IPS-15b (cell line): ENCODE data around the gene RHOV.

Source experiments
- H3K27me3 ChIP-seq: one replicate; pipeline ENCODE4 v1.6.1; 2013; ENCODE audit warnings: low read length; ENCODE audit not compliant: control insufficient read depth, insufficient read depth
- H3K36me3 ChIP-seq: one replicate; pipeline ENCODE4 v1.6.1; 2013; ENCODE audit warnings: low read length; ENCODE audit not compliant: control insufficient read depth, insufficient read depth
- H3K4me1 ChIP-seq: one replicate; pipeline ENCODE4 v1.6.1; 2013; ENCODE audit warnings: mild to moderate bottlenecking, low read length; ENCODE audit not compliant: control insufficient read depth, insufficient read depth
- H3K4me3 ChIP-seq: one replicate; pipeline ENCODE4 v1.5.1; 2013; ENCODE audit warnings: low read depth, low read length
- H3K9ac ChIP-seq: one replicate; pipeline ENCODE4 v1.6.1; 2013; ENCODE audit warnings: low read depth, mild to moderate bottlenecking, low read length
- H3K9me3 ChIP-seq: one replicate; pipeline ENCODE4 v1.6.1; 2013; ENCODE audit warnings: mild to moderate bottlenecking, low read length; ENCODE audit not compliant: control insufficient read depth, insufficient read depth

Gene RHOV

DNA sequence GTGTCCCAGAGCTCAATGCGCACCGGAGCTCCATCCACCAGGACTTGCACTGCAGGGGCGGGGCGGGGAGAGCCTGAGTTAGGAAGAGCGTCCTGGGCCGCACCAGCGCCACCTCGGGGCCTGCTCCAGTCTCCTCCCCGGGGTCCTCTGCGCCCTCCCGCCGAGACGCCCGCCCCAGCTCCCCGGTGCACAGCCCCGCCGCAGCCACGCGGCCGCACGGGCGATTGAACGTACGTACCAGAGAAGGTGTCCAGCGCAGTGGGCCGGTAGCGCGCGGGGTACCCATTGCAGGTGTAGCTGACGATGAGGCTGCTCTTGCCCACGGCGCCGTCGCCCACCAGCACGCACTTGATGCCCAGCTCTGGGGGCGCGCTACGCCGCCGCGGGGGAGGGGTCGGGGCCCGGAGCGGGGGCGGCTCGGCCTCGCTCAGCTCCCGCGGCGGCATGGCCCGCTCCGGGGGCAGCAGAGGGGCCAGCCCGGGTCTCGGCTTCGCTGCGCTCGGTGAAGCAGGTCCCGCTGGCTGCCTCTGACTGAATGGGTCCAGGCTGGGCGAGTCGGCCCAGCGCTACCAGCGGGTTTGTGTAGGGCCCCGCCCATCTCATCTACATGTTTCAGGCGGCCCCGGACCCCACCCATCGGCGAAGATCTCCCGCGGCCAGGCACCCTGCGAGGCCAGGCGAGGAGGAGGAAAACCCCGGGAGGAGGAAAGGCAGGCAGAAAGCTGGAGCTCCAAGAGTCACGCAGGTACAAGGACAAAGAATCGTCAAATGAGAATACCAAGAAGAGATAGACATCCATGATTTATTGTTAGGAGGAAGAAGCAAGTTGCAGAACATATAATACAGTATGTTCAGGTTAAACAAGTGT, at the start of gene RHOV:
Gene RHOV, minus strand, starts transcription at position 541 of the 868 bp plus-strand sequence. Its CDS starts 95 bp downstream, at position 446.
- Histone ChIP-seq H3K9me3 (no peaks in the 10 kb centered on the region), H3K4me3 (peak within 1 kb of the TSS; percentile 67), H3K9ac (no peak within 1 kb of the TSS), H3K27me3 (no peaks in the 10 kb centered on the region), H3K36me3 (no peaks in the 10 kb centered on the region), H3K4me1 (peaks cover 23% of the 10 kb centered on the region)

DNA sequence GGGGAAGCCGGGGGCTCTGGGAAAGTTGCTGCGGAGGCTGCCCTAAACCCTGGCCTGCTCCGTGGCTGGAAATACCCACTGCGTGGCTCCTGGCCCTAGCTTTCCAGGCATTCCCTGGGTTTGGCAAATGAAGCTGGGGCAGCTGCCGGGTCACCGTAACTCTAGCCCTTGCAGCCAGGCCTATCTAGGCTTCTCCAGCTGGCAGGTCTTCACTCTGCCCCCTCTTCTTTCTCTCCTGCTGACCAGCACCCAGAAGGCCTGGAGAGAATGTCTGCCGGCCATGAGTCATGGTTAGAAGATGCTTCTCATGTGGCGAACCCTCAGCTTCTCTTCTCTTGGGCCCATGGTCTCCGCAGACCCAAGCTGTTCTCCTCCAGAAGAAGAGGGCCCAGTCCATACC, 49.5 kb upstream of the RHOV start:
- Histone ChIP-seq H3K4me1 (peaks cover 4% of the 10 kb centered on the region), H3K27me3 (peaks cover 77% of the 10 kb centered on the region), H3K4me3 (no peak overlapping the region), H3K9ac (no peak overlapping the region), H3K9me3 (no peaks in the 10 kb centered on the region), H3K36me3 (no peaks in the 10 kb centered on the region)

- no peak overlapping the region for H3K9ac ChIP-seq
- no peak overlapping the region for H3K4me3 ChIP-seq
- H3K36me3 ChIP-seq = no peaks in the 10 kb centered on the region
- peaks cover 4% of the 10 kb centered on the region for H3K4me1 ChIP-seq
- peaks cover 73% of the 10 kb centered on the region for H3K27me3 ChIP-seq
- H3K9me3 ChIP-seq = no peaks in the 10 kb centered on the region
Measured at GRCh38 chr15:40922608-40923005, 48.6 kb upstream of the RHOV start.

- Histone ChIP-seq H3K9me3 (no peaks in the 10 kb centered on the region), H3K27me3 (peaks cover 71% of the 10 kb centered on the region), H3K4me3 (no peak overlapping the region), H3K36me3 (no peaks in the 10 kb centered on the region), H3K4me1 (peaks cover 1% of the 10 kb centered on the region), H3K9ac (no peak overlapping the region)
Measured at GRCh38 chr15:40921949-40922607, 48.0 kb upstream of the RHOV start.

- H3K36me3 ChIP-seq = no peaks in the 10 kb centered on the region
- no peak overlapping the region for H3K4me3 ChIP-seq
- H3K9ac ChIP-seq = no peak overlapping the region
- H3K27me3 ChIP-seq = peaks cover 39% of the 10 kb centered on the region
- H3K9me3 ChIP-seq = no peaks in the 10 kb centered on the region
- H3K4me1 ChIP-seq = no peaks in the 10 kb centered on the region
Measured at GRCh38 chr15:40918799-40919392, 44.9 kb upstream of the RHOV start.

GRCh38 chr15:40918146-40918798, 44.2 kb upstream of the RHOV start:
- Histone ChIP-seq H3K4me1 (no peaks in the 10 kb centered on the region), H3K9me3 (no peaks in the 10 kb centered on the region), H3K27me3 (peaks cover 32% of the 10 kb centered on the region), H3K36me3 (no peaks in the 10 kb centered on the region), H3K9ac (no peak overlapping the region), H3K4me3 (no peak overlapping the region)

GRCh38 chr15:40917585-40917984, 43.6 kb upstream of the RHOV start:
- Histone ChIP-seq H3K36me3 (no peaks in the 10 kb centered on the region), H3K4me1 (no peaks in the 10 kb centered on the region), H3K9me3 (no peaks in the 10 kb centered on the region), H3K9ac (no peak overlapping the region), H3K27me3 (peaks cover 26% of the 10 kb centered on the region), H3K4me3 (no peak overlapping the region)

DNA sequence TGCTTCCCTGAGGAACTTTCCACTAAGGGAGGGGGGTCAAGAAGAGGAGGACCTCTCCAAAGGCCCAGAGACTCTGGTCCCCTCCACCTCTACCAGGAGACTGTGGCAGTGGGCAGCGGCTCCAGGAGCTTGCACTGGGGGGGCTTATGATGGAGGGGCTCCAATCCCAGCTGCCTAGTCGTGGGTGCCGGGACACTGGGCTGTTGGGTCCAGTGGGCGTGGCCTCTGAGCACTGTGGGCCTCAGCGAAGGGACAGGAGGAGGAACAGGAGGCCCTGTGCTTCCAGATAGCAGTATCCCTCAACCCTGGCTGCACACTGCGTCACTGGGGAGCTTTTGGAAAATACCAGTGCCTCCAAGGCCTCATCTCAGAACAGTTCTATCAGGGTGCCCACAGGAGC, 41.6 kb upstream of the RHOV start:
- Histone ChIP-seq H3K9ac (no peak overlapping the region), H3K4me1 (peaks cover under 1% of the 10 kb centered on the region), H3K9me3 (no peaks in the 10 kb centered on the region), H3K27me3 (peaks cover 11% of the 10 kb centered on the region), H3K36me3 (no peaks in the 10 kb centered on the region), H3K4me3 (no peak overlapping the region)

DNA sequence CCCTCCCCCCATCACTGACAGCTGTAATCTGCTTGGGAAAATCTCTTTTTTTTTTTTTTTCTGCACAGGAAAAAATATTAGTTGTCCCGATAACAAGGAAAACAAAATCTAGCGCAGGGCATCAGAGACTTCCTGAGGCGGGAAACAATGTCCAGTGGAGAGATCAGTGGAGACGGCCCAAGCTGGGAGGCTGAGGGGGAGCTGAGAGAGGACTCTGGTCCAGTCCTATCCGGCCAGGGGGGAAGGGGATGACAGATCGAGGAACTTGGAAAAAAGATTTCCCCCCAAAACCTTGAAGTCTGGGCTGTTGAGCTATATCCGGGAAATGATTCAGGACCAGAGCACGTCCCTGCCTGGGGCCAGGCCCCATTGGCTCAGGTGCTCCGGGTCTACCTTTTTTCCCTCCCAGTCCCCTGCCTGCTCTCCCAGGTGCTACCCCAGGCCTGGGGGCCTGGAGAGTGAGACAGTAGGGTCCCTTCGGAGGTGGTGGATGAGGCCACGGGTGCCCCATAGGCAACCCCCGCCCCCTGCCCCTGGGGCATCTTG, 41.2 kb upstream of the RHOV start:
- no peaks in the 10 kb centered on the region for H3K9me3 ChIP-seq
- H3K9ac ChIP-seq = no peak overlapping the region
- peaks cover 4% of the 10 kb centered on the region for H3K4me1 ChIP-seq
- no peak overlapping the region for H3K4me3 ChIP-seq
- H3K27me3 ChIP-seq = peaks cover 9% of the 10 kb centered on the region
- H3K36me3 ChIP-seq = no peaks in the 10 kb centered on the region

GRCh38 chr15:40914486-40914885, 40.5 kb upstream of the RHOV start:
- H3K27me3 ChIP-seq = peaks cover 3% of the 10 kb centered on the region

GRCh38 chr15:40914013-40914412, 40.0 kb upstream of the RHOV start:
- Histone ChIP-seq H3K36me3 (no peaks in the 10 kb centered on the region), H3K27me3 (peaks cover 3% of the 10 kb centered on the region), H3K4me3 (no peak overlapping the region), H3K9ac (no peak overlapping the region), H3K9me3 (no peaks in the 10 kb centered on the region), H3K4me1 (peaks cover 4% of the 10 kb centered on the region)

More at GRCh38 chr15:40914486-40914885, 40.5 kb upstream of the RHOV start:
- Histone ChIP-seq H3K4me1 (peaks cover 4% of the 10 kb centered on the region), H3K36me3 (no peaks in the 10 kb centered on the region), H3K9me3 (no peaks in the 10 kb centered on the region), H3K4me3 (no peak overlapping the region), H3K9ac (no peak overlapping the region)
